Measurements from ENCODE around the gene FAM83D. TPM values are rescaled to one million over a fixed set of nuclear protein-coding genes. Genes with fewer than 3 reads are reported as not detected.

Gene FAM83D
- total and polyA plus RNA-seq, 2 experiments from 2014 or later: 33.3 to 91.3 TPM

GRCh38 chr20:38941726-38942389 is 15.6 kb downstream of the FAM83D start (continued):
- TF ChIP-seq CTCF (conservative IDR thresholded peaks at IDR 0.05; ENCODE audit: low read depth in 2 of 2): 0 out of 4 replicates have a peak, but pooled peaks of 1 of the 2 experiments have one; percentile 16
- no peak for TF ChIP-seq ZNF114 (CRISPR knock-in tag; IDR thresholded peaks at IDR 0.05)

DNA sequence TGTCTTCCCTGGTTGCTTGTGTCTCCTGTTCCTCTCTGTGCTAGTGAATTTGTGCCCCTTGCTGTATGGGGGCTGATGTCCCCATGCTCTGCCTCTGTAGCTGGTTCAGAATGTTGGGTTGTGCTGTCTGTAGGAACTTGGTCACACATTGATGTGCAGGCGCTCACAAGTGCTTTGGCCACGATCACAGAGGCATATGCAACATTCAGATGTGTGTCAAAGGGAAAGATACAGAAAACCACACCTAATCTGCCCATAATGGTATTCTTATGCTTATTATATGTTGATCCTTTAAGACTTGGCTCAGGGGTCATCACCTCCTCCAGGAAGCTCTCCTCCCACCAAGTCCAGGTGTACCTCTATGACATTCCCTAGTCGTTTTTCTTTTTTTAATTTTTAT is 18.8 kb downstream of the FAM83D start:
- peaks cover 54% of the 10 kb centered on the region for H3K79me2 ChIP-seq (replicated peaks; ENCODE audit: insufficient read depth)
- H3K27me3 ChIP-seq (ENCODE audit: insufficient read depth): no peaks in the 10 kb centered on the region
- no peak overlapping the region for H2AFZ ChIP-seq
- Mint-ChIP-seq H3K9me3 (no peaks in the 10 kb centered on the region), H3K36me3 (ENCODE audit: low read depth) (peaks cover 82% of the 10 kb centered on the region), H3K27ac (no peak overlapping the region), H3K27me3 (ENCODE audit: insufficient read depth, low read depth, poor library complexity) (peaks cover 2% of the 10 kb centered on the region), H3K4me1 (no peaks in the 10 kb centered on the region), H3K4me3 (no peak overlapping the region)
- no peak overlapping the region for H3K27ac ChIP-seq (ENCODE audit: low read depth)
- no peaks in the 10 kb centered on the region for H3K4me1 ChIP-seq (ENCODE audit: insufficient read depth)
- no peak overlapping the region for H3K4me3 ChIP-seq
- 0 out of 2 replicates have a peak, but pooled peaks cover 2% of the 10 kb centered on the region for H3F3A ChIP-seq (replicated peaks; ENCODE audit: low read depth)
- no peaks in the 10 kb centered on the region for H3K9me2 ChIP-seq (ENCODE audit: insufficient read depth)
- no peak for ATAC-seq
- H4K20me1 ChIP-seq (replicated peaks; ENCODE audit: insufficient read depth): peaks cover 61% of the 10 kb centered on the region
- H3K36me3 ChIP-seq (ENCODE audit: insufficient read depth): peaks cover 41% of the 10 kb centered on the region
- TF ChIP-seq EZH2phosphoT487 (IDR thresholded peaks at IDR 0.05; ENCODE audit: unreplicated experiment): no peak
- TF ChIP-seq ZNF331 (CRISPR knock-in tag; IDR thresholded peaks at IDR 0.05; ENCODE audit: low read depth): no peak
- TF ChIP-seq, protein P1, sequence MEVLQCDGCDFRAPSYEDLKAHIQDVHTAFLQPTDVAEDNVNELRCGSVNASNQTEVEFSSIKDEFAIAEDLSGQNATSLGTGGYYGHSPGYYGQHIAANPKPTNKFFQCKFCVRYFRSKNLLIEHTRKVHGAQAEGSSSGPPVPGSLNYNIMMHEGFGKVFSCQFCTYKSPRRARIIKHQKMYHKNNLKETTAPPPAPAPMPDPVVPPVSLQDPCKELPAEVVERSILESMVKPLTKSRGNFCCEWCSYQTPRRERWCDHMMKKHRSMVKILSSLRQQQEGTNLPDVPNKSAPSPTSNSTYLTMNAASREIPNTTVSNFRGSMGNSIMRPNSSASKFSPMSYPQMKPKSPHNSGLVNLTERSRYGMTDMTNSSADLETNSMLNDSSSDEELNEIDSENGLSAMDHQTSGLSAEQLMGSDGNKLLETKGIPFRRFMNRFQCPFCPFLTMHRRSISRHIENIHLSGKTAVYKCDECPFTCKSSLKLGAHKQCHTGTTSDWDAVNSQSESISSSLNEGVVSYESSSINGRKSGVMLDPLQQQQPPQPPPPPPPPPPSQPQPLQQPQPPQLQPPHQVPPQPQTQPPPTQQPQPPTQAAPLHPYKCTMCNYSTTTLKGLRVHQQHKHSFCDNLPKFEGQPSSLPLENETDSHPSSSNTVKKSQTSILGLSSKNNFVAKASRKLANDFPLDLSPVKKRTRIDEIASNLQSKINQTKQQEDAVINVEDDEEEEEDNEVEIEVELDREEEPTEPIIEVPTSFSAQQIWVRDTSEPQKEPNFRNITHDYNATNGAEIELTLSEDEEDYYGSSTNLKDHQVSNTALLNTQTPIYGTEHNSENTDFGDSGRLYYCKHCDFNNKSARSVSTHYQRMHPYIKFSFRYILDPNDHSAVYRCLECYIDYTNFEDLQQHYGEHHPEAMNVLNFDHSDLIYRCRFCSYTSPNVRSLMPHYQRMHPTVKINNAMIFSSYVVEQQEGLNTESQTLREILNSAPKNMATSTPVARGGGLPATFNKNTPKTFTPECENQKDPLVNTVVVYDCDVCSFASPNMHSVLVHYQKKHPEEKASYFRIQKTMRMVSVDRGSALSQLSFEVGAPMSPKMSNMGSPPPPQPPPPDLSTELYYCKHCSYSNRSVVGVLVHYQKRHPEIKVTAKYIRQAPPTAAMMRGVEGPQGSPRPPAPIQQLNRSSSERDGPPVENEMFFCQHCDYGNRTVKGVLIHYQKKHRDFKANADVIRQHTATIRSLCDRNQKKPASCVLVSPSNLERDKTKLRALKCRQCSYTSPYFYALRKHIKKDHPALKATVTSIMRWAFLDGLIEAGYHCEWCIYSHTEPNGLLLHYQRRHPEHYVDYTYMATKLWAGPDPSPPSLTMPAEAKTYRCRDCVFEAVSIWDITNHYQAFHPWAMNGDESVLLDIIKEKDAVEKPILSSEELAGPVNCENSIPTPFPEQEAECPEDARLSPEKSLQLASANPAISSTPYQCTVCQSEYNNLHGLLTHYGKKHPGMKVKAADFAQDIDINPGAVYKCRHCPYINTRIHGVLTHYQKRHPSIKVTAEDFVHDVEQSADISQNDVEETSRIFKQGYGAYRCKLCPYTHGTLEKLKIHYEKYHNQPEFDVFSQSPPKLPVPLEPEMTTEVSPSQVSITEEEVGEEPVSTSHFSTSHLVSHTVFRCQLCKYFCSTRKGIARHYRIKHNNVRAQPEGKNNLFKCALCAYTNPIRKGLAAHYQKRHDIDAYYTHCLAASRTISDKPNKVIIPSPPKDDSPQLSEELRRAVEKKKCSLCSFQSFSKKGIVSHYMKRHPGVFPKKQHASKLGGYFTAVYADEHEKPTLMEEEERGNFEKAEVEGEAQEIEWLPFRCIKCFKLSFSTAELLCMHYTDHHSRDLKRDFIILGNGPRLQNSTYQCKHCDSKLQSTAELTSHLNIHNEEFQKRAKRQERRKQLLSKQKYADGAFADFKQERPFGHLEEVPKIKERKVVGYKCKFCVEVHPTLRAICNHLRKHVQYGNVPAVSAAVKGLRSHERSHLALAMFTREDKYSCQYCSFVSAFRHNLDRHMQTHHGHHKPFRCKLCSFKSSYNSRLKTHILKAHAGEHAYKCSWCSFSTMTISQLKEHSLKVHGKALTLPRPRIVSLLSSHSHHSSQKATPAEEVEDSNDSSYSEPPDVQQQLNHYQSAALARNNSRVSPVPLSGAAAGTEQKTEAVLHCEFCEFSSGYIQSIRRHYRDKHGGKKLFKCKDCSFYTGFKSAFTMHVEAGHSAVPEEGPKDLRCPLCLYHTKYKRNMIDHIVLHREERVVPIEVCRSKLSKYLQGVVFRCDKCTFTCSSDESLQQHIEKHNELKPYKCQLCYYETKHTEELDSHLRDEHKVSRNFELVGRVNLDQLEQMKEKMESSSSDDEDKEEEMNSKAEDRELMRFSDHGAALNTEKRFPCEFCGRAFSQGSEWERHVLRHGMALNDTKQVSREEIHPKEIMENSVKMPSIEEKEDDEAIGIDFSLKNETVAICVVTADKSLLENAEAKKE (CRISPR knock-in tag; IDR thresholded peaks at IDR 0.05): no peak
- no peak for TF ChIP-seq EZH2 (IDR thresholded peaks at IDR 0.05; ENCODE audit: low read depth, unreplicated experiment)
- no peak for TF ChIP-seq ZNF114 (CRISPR knock-in tag; IDR thresholded peaks at IDR 0.05)
- TF ChIP-seq CTCF (conservative IDR thresholded peaks at IDR 0.05; ENCODE audit: low read depth in 2 of 2): no peak
- TF ChIP-seq JUNB (IDR thresholded peaks at IDR 0.05; ENCODE audit: unreplicated experiment): no peak
- no peak for TF ChIP-seq NANOG (IDR thresholded peaks at IDR 0.05; ENCODE audit: borderline replicate concordance)
- no peak for TF ChIP-seq POLR2AphosphoS5 (IDR thresholded peaks at IDR 0.05; ENCODE audit: low read depth)
- DNase-seq (ENCODE audit: low spot score): no peak
- no peak overlapping the region for H3K4me2 ChIP-seq

Data from GM23338 (cell line).